ENCODE results near the gene VAC14.

DNA sequence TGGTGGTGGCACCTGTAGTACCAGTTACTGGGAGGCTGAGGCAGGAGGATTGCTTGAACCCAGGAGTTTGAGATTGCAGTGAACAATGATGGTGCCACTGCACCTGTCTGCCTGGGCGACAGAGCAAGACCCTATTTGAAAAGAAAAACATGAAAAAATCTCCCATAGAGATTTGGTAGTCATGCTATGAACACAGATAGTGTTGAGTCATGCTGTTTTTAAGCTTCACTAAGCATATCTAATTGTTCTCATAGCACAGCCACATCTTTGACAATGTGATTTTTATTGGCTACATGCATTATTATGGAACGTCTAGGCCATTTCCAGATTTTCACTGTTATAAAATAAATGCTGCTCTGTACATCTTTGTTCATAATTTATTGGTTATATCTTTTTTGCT, 148.6 kb downstream of the VAC14 start:
- TF ChIP-seq FOXP2 (optimal IDR thresholded peaks at IDR 0.05; ENCODE audit: borderline replicate concordance, extremely low read depth, extremely low read length, insufficient read depth), result no peak
- no peak for TF ChIP-seq REST (IDR thresholded peaks at IDR 0.05; ENCODE audit: insufficient read depth in 1 of 2, low read depth in 2 of 2, low read length in 2 of 2)
